Kidney glomerular epithelial cell (primary cell): ENCODE results near the gene SIAH1.
"Not testable (repeated sequence)": the region's sequence is repeated elsewhere in the genome, so short reads cannot be mapped to it uniquely, and the experiment has no call there.

ENCODE experiments used
- DNase-seq: peaks from one replicate; lab custom pipeline; 2025; lab: John Stamatoyannopoulos, UW

SIAH1 gene

DNA sequence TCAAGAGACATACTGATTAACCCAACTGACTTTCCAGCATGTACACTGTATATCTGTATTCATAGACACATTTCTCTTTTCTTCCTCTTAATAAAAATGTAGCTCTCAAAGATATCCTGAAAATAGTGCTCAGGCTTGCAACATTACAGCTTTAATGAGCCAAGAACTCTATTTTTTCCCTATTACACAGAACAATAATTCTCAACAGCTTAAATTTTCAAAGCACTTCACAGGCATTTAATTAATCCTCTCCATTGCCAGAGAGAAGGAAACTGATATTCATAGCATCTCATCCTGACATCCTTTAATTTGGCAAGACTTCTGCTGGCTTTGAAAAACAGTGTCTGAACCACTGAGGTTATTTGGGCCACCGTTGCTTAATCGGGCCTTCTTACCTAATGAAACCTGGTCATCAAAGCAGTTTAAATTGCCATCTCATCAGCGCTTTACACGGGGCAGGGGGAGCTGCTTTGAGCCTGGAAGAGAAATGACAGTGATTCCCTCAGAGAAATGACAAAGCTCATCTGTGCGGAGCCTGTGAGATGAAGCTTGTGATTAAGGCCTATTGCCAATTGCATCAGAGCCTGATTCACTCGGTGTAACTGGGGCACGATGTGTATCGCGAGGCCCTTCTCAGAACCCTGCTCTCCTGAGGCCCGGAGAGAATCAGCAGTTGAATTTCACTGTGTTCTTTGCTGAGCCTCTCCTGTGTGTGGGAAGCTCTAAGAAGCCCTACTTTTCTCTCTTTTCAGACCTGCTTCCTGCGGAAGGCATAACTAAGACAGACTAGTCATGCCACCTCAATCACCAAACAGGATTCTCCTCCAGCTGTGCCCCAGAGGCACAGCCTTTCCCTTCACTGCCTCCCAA is 8.5 kb upstream of the SIAH1 start:
- DNase-seq: no peak

DNA sequence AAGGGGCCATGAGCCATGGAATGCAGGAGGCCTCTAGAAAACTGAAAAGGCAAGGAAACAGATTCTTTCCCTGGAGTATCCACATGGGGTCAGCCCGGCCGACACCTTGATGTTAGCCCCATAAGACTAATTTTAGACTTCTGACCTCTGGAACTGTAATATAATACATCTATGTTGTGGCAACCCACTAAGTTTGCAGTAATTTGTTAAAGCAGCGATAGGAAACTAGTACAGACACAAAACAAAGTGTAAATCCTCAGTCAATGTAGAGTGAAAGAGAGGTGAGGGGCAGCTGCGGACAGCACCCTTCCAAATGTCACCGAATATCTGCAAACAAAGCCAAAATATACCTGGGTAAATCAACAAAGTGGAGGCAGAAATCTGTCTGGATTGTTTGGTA is 7.2 kb upstream of the SIAH1 start:
- DNase-seq: no peak

DNA sequence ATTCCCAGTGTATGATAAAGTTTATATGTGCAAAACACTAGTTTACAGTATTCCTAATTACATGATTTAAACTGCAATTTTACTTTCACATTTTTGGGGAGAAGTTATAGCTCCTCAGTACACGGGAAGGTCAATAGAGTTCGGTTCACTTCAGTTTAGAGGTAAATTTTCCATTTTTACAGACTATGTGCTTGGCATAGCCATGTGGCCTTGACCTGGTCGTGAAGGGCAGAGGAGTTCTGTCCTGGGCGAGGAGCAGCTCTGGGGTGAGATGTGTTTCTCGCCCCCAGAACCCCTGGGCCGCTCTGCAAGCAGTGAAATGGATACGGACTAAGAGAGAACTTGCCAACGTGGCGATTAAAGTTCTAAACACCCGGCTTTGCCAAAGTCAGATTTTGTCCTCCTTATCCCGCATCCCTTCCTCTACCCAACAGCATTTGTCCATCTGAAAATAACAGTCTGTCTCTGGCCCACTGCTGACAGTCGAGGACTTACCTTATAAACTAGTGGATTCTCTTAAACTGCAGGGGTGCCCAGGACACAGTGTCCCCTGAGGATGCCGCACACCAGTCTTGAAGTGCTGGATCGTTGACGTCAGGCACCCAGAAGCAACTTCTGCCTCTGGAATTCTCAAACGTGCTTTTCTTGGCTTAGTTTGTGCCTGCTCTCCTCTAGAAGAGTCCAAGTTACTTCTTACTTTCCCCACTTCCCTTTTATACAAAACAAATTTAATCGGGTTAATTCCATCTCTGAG is 1.5 kb upstream of the SIAH1 start:
- DNase-seq: no peak

DNA sequence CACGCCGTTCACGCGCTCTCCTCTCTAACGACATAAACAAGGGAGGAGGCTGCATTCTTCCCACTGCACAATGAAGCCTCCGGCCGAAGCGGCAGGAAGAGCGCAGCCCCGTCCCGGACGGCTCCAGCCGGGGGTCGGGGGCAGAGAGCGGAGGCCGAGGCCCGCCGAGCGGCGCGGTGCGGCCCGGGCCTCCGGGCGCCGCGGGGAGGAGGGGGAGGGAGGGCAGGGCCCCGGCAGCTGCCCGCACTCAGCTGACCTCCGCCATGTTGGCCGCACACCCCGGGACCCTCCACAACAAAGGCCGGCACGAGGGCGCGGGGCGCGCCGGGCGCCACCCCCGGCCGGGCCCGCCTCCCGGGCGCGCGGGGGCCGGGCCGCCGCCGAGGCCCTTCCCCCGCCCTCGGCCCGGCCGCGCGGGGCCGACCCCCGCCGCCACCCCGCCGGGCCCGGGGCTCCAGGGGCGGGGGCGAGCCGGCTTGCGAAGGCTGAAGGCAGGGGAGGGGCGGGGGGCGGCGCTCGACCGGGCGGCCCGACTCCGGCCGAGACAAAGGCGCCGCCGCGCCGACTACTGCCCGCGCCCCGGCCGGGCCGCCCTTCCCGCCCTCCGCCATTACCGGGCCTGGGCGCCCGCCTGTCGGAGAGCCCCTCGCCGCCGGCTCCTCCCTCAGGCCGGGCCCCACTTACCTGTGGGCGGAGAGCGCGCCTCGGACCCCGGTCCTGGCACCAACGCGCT is 527 bp downstream of the SIAH1 start:
- DNase-seq: no peak

DNA sequence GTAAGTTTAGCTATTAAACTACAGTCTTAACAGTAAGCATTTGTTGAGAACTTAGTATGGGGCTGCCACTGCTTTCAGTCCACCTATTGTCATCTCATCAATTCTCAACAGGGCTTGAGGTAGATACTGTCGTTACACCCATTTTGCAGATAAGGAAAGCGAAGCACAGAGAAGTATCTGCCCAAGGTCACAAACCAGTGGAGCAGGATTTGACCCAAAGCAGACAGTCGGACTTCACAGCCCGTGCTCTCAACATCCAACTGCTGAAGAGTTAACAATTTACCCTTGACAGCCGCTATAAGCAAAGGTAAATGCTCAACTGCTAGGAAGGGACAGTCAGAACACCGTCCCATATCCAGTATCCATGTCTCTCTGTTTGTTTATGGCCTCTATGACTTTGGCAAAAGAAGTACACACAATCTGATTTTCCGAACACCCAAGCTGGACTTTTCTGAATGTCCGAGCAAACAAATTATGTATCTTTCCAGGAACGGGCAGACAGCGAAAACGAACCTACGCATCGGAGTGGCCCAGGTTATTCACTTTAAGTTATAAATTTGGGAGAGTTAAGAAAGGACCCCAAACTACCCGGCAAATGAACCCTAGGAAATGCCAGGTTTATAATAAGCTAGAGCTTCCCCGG is 1.2 kb downstream of the SIAH1 start:
- peak; percentile 17 for DNase-seq

DNA sequence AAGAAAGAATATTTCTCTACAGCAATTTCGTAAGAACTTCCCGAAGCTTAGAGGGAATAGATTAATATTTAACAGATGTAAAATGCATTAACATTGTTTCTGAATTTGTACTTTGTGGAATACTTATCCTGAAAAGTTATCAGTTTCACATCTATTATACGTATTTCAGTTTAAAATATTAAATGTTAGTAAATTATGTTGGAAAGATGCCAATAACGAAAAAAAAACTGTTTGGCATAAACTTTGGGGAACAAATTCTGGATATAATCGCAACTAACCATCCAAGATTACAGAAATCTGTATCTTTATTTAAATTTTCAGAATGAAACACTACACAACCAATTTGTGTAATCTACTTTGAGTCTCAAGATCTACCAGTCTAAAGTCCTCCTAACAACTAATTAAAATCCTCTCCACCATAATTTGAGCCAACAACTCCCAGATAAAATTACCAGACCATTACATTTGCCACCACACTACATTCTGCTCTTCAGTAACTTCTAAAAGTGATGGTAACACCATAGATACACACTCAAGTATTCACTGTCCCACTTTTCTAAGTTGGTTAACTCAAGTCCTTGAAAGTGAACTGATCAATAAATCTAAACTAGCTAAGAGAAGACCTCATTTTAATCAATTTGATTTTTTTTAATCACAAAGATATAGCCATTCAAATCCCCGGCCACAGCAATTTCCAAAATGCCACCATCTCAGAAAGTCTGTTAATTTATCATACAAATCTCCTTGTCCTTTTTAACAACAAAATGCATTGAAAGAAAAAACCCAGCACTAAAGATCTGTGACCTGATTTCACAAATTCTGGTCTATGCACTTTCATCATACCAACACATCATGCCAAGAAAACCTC is 2.0 kb downstream of the SIAH1 start:
- peak; percentile 19 for DNase-seq

DNA sequence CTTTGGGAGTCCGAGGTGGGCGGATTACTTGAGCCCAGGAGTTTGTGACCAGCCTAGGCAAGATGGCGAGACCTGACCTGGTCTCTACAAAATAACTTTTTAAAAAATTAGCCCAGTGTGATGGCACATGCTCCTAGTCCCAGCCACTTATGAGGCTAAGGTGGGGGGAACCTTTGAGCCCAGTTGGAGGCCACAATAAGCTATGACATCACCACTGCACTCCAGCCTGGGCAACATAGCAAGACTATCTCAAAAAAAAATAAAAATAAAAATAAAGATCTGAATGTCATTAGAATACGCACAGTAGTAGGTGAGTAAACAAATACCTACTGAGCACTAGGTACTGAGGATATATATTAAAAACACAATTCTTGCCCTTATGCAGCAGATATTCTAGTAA is 3.1 kb downstream of the SIAH1 start:
- no peak for DNase-seq

DNA sequence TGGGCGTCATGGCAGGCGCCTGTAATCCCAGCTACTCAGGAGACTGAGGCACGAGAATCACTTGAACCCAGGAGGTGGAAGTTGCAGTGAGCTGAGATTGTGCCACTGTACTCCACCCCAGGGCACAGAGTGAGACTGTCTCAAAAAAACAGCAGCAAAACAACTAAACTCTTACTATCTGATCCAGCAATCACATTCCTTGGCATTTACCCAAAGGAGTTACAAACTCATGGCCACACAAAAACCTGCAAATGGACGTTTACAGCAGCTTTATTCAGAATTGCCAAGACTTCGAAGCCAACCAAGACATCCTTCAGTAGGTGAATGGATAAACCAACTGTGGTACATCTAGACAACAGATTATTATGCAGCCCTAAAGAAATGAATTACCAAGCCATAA is 4.0 kb downstream of the SIAH1 start:
- DNase-seq: no peak

DNA sequence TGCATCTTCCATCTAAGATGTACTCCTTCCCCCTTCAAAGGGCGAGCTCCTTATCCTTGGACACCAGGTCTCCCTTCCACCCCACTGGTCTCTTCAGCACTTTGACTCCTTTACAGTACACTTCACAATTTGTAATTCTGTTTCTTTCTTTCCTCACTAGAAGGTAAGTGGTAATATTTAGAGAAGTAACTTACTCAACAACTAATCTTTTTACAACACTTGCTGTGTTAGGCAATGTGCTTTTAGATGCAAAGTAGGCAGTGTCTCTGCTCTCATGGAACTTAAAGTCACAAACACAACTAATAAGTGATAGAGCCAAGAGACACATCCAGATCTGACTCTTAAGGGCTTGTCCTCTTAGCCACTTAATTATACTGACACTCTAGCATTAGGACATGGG is 6.4 kb downstream of the SIAH1 start:
- DNase-seq: no peak

DNA sequence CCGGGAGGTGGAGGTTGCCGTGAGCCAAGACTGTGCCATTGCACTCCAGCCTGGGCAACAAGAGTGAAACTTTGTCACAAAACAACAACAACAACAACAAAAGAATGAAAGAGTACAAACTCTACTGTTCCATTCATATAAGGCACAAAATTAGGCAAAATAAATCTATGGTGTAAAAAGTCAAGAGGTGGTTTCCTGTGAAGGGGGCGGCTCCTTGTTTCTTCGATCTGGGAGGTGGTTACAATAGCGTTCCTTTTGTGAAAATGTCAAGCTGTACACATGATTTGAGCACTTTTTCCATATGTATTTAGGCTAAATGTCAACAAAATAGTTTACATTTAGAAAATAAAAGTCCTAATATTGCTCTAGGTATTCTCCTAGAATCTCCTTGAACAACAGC is 6.9 kb downstream of the SIAH1 start:
- DNase-seq: no peak

DNA sequence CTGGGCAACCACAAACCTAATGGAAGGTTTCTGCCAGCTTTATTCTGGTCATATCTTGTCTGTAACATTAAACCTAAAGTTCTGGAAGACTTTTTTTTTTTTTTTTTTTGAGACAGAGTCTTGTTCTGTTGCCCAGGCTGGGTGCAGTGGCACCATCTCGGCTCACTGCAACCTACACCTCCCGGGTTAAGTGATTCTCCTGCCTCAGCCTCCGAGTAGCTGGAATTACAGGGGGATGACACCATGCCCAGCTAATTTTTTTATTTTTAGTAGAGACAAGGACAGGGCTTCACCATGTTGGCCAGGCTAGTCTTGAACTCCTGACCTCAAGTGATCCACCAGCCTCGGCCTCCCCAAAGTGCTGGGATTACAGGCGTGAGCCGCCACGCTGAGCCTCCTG is 7.9 kb downstream of the SIAH1 start:
- not testable (repeated sequence) for DNase-seq

DNA sequence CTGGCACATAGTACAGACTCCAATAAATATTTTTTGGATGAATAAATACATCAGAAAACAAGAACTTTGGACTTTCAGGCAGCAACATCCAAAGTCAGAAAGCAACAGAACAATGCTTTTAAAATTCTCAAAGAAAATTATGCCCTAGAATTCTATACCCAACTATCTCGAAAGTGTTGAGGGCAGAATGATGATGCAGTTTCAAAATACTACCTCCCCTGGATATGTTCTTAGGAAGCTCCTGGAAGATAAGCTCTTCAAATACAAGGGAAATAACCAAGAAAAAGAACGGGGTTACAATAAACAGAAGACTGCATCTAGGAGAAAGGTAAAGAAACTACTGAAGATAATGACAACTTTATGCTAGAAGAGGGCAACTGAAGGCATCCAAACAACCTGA is 11.0 kb downstream of the SIAH1 start:
- DNase-seq: no peak

DNA sequence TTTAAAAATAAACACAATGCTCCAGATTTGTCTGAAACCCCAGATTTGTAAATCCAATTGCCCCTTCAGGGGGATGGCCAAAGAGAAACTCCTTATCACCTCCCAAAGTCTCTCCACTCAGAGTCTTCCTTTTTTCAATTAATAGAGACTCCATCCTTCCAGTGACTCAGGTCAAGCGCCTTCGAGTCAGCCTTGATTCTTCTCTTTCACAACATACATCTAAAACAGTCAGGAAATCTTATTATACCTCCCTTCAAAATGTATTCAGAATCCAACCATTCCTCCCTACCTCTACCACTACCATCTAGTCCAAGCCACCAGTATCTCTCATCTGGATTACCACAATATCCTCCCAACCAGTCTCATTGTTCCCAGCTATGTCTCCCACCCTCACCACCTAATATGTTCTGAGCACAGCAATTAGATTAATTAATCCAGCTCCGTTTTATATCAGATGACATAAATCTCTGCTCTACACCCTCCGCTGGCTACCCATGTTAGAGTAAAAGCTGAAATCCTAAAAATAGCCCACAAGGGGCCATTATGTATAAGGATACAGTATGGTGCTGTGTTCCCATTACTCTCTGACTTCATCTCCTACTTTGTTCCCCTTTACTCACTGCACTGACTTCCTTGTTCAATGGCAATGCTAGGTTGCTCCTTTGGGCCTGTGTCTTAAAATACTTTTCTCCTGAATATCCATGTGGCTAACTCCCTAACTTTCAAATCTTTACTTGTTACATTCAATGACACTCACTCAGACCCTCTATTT is 11.8 kb downstream of the SIAH1 start:
- no peak for DNase-seq

DNA sequence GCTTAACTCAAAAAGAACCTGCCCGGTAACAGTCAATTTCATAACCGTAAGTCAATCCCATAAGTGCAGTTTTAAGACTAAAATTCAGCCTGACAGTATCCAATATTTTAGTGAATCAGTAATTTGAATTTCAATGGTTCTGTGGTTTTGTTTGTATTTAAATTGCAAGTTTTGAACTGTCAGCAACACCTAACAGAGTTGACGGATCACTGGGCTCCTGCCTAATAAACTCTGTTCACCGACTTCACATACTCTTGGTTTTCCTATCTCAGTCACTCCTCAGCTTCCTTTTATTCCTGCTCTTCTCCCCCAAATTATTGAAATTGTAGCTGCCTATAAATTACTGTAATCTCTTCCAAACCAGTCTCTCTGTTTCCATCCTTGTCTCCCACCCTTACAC is 12.5 kb downstream of the SIAH1 start:
- no peak for DNase-seq

DNA sequence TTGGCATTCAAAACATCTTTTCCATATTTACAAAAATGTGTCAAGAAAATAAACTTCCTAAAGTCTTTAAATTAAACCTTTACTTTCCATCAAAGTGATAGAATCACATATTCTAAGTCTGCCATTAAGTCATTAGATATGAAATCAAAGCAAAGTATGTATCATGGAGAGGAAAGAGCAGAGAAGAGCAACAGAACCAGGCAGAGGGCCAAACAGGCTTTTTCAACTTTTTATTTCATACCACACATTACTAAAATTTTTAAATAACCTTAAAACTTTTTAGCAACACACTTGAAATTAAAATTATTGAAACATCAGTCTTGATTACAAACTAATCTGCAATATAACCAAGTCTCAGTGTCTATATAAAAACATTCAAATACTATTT is 13.8 kb downstream of the SIAH1 start:
- no peak for DNase-seq

DNA sequence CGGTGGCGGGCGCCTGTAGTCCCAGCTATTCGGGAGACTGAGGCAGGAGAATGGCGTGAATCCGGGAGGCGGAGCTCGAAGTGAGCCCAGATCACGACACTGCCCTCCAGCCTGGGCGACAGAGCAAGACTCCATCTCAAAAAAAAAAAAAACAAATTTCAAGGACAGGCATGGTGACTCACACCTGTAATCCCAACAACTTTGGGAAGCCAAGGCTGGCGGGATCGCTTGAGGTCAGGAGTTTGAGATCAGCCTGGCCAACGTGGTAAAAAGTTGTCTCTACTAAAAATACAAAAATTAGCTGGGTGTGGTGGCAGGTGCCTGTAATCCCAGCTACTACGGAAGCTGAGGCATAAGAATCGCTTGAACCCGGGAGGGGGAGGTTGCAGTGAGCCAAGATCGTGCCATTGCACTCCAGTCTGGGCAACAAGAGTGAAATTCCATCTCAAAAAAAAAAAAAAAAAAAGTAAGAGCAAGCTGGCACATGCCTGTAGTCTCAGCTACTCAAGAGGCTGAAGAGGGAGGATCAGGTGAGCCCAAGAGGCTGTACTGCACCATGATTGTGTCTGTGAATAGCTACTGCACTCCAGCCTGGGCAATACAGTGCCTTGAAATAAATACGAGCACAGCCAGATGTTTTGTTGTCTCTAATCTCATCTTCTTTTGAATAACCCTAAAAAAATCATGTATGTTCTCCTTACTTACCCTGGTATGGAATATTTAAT is 14.4 kb downstream of the SIAH1 start:
- DNase-seq: not testable (repeated sequence)

DNA sequence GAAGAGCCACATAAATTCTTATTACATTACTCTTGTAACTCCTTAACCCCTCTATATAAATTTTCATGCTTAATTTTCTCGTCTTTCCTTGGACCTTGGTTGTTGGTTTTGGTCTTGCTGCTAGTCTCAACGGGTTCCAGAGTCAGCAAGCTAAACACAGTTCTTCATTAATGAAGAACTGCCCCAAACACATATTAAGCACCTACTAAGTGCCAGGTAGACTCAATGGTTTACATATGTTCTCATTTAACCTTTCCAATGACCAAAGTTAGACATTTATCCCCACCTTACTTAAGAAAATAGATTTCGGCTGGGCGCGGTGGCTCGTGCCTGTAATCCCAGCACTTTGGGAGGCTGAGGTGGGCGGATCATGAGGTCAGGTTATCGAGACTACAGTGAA is 15.0 kb downstream of the SIAH1 start:
- no peak for DNase-seq

DNA sequence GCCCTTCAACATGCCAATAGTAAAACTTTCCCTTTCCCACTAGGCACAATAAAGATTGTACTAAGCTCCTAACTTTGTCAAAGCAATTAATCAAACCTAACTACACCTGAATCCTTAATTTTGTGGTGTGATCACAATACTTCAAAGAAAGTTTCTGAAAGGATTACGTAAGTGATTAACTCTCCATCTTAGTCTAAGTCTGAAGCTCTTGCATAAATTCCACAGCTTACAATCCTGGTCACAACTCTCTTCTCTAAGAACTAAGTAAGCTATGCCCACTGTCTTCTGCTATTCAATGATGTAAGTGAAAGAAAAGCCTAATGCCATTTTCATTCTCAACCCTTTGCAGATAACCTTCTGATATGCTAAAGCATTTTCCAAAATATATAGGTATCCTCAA is 15.4 kb downstream of the SIAH1 start:
- DNase-seq: no peak

DNA sequence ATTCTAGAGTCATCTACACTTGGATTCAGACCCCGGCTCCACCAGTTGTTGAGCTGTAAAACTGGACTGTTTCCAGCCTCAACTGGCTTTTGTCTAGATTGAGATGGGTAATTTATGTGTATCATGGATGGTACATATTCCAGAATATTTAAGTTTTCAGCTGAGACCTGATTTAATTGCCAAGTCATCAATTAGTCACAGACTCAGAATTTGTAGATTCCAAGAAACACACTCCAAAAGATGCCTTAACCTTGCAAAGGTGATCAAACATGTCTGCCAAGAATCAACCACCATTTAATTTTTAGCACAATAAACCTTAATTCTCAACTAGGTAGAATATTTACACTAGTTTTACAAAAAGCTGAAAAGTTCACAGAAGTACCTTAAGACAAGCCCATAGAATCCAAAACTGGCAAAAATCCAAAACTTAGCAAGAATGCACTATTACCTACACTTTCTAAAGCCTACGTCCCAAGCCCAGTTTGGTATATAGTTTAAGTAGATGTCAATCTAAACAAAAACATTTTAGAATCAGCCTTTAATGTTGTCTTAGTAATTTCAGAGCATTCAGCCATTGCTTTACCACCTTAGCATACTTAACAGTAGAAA is 17.7 kb downstream of the SIAH1 start:
- no peak for DNase-seq
